Stimulated activated CD4-positive, alpha-beta T cell treated with anti-CD3 and anti-CD28 coated beads, Interleukin-4, amount 100 ng/mL, for 4 hours (primary cell): Measurements from ENCODE around the gene MGA.

Source experiments
- DNase-seq, 2 experiments: peaks; one replicate each; pipeline ENCODE4 v3.0.0-alpha.2; 2020

Gene MGA

GRCh38 chr15:41789236-41789635, 129.0 kb downstream of the MGA start:
- DNase-seq, result no peak

DNA sequence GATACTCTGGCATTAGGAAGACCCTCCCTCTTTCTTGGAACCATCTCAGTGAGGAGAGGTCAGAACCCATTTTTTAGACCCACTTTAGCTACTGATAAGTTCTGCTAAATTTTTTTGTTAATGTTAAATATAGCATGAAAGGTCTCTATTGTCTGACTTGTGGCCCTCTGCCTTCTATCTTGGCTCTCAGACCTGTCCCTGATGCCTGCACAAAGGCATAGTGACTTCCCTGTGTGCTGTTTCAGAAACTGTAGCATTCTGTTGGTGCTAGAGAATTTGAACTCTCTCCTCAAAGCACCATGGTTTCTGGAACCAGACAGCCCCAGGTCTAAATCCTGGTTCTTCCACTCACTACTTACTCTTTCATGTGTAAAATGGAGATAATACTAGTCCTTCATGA, 129.5 kb downstream of the MGA start:
- no peak for DNase-seq

- DNase-seq, result no peak
Observed at GRCh38 chr15:41790169-41790568, 130.0 kb downstream of the MGA start.

DNA sequence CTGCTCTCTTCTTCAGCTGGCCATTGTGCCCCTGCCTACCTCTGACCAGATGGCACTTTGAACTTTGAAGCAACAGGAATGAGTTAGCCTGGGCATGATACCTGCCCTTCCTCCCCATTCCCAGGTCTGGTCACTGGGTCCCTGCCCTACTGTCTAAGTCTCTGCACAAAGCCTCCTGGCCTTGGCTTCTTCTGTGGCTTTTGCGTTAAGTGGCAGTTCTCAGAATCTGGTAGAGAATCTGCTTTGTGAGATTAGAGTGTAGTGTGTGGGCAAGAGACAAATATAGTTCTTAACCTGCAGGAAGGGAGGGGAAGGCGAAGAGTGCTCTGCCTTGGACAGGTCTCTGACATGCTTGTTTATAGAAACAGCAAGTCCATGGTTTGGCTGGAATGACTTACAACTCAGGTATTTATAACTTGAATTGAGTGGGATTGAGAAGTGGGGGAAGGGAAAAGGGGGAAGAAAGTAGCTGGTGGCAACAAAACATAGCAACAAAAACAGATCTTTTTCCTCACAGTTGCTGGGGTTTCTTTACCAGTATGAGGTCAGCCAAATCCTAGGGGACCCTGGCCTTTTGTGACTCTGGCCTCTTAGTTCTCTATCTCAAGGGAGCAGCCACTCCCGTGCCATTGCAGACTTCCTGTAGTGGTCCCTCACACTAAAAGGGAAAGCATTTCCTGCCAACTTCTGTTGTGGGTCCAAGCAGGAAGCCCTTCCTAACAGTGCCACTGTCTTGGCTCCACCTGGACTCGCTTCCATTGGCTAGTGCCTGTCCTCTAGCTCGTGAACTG, 130.7 kb downstream of the MGA start:
- DNase-seq, result no peak

DNA sequence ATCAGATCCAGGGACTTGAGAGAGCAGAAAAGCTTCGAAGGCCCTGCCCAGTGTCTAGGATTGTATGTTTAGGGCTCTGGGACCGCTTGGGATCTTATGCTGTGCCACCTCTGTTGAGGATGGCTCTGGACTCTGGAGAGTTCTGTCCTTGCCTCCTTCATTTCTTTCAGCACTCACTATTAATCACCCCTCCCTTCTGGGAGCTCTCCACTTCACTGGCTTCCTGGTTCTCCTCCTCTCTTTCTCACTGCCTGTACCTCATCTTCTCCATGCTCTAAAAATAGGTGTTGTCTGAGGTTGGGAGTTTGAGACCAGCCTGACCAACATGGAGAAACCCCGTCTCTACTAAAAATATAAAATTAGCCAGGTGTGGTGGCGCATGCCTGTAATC, 131.3 kb downstream of the MGA start:
- DNase-seq, result no peak

- no peak for DNase-seq
Observed at GRCh38 chr15:41792000-41792637, 131.9 kb downstream of the MGA start.

DNA sequence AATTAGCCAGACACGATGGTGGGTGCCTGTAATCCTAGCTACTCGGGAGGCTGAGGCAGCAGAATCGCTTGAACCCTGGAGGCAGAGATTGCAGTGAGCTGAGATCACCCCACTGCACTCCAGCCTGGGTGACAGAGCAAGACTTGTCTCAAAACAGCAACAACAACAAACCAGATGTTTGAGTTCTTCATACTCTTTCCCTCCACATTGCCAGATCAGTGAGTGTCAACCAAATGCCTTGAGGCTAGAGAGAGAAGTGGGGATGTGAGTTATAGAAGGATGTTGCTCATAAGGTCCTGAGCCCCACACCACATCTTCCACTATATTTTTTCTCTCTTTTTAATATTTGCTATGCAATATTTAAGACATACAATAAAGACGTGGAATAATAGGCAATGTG, 133.9 kb downstream of the MGA start:
- DNase-seq, result no peak

GRCh38 chr15:41795996-41796856, 136.0 kb downstream of the MGA start:
- no peak for DNase-seq

- no peak for DNase-seq
Observed at GRCh38 chr15:41797201-41797944, 137.2 kb downstream of the MGA start.

- no peak for DNase-seq
Observed at GRCh38 chr15:41798607-41799487, 138.6 kb downstream of the MGA start.

DNA sequence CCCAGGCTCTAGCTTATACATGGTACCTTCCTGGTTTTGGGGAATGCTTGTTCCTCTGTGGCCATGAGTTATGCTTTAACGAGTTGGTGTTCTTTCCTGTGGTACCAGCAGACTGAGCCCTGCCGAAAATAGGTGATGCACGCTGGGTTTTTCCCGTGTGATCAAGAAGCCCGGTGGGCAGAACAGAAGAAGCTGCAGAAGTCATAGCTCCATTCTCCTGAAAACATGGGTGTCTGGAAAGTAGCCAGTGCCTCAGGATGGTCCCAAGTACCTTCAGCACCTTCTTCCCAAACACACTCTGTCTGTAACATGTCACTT, 139.2 kb downstream of the MGA start:
- DNase-seq, result no peak

GRCh38 chr15:41801185-41801584, 141.0 kb downstream of the MGA start:
- no peak for DNase-seq

DNA sequence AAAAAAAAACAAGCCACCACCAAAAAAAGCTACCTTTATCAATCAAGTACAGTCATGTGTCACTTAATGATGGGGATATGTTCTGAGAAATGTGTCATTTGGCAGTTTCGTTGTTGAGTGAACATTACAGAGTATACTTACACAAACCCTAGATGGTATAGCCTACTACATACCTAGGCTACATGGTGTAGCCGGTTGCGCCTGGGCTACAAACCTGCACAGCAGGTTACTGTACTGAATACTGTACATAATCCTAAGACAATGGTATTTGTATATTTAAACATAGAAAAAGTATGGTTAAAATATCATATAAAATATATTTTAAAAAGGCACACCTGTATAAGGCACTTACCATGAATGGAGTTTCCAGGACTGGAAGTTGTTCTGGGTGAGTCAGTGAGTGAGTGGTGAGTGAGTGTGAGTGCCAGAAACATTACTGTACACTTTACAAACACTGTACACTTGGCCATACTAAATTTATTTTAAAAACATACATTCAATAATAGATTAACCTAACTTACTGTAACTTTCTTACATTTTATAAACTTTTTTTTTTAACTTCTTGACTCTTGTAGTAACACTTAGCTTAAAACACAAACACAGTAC, 141.7 kb downstream of the MGA start:
- DNase-seq, result no peak

- DNase-seq, result no peak
Observed at GRCh38 chr15:41804361-41804760, 144.2 kb downstream of the MGA start.

- no peak for DNase-seq
Observed at GRCh38 chr15:41804916-41805666, 144.9 kb downstream of the MGA start.

- DNase-seq, result no peak
Observed at GRCh38 chr15:41805711-41806110, 145.5 kb downstream of the MGA start.

GRCh38 chr15:41806291-41807181, 146.3 kb downstream of the MGA start:
- no peak for DNase-seq

DNA sequence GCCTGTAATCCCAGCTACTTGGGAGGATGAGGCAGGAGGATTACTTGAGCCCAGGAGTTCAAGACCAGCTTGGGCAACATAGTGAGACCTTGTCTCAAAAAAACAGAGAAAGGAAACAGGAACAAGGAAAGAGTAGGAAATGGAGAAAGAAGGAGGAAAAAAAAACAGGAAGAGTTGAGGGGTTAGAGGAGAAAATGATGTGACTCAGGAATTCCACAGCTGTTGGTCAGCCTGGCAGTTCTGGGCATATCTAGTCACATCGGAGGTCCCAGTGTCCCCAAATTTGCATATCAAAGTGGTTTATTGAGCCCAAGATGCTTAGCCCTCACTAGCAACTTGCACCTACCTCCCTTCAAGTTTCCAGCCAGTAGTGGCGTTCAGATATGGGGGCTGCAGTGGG, 148.9 kb downstream of the MGA start:
- no peak for DNase-seq

GRCh38 chr15:41809526-41810220, 149.5 kb downstream of the MGA start:
- DNase-seq, result no peak
